ENCODE data around the gene HEG1.

The HEG1 gene

GRCh38 chr3:124951511-124952281 is 104.1 kb downstream of the HEG1 start:
- DNase-seq (ENCODE audit: low read depth in 1 of 2, low spot score in 1 of 2), result no peak
- Histone ChIP-seq H3K27ac (replicated peaks) (no peak overlapping the region), H3K4me3 (replicated peaks; ENCODE audit: insufficient read depth, low read length) (no peak overlapping the region), H3K27me3 (ENCODE audit: insufficient read depth, poor library complexity, severe bottlenecking) (no peaks in the 10 kb centered on the region)
- TF ChIP-seq POLR2AphosphoS5 (IDR thresholded peaks at IDR 0.05; ENCODE audit: low read depth) (no peak), REST (IDR thresholded peaks at IDR 0.05; ENCODE audit: insufficient replicate concordance, low read depth) (no peak), CTCF (IDR thresholded peaks at IDR 0.05; ENCODE audit: insufficient read depth, low read length) (no peak), GABPA (IDR thresholded peaks at IDR 0.05; ENCODE audit: low read depth) (no peak), SPI1 (IDR thresholded peaks at IDR 0.05; ENCODE audit: borderline replicate concordance, low read depth) (no peak)

DNA sequence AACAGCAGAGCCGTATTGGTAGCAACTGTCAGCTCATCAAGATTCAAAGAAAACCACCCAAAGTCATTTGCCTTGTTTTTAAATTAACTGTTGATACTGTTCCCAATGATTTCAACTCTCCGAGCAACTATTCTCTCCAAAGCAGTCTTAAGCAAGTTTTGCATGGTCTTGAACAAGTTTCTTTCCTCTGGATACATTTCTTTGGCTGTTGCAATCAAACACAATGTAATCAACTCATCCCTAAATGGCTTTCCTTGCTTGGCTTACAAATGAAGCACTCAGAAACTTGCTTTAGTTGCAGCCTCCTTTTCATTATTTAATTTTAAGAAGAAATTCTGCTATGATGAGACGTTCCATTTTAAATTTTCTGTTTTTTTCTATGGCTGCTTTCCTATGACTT is 105.8 kb downstream of the HEG1 start:
- no peak for TF ChIP-seq REST (IDR thresholded peaks at IDR 0.05; ENCODE audit: insufficient replicate concordance, low read depth)
- TF ChIP-seq CTCF (IDR thresholded peaks at IDR 0.05; ENCODE audit: insufficient read depth, low read length), result no peak
- H3K27ac ChIP-seq (replicated peaks), result no peak overlapping the region
- H3K4me3 ChIP-seq (replicated peaks; ENCODE audit: insufficient read depth, low read length), result no peak overlapping the region
- no peaks in the 10 kb centered on the region for H3K27me3 ChIP-seq (ENCODE audit: insufficient read depth, poor library complexity, severe bottlenecking)
- no peak for DNase-seq (ENCODE audit: low read depth in 1 of 2, low spot score in 1 of 2)

- TF ChIP-seq REST (IDR thresholded peaks at IDR 0.05; ENCODE audit: insufficient replicate concordance, low read depth), result no peak
- no peak for TF ChIP-seq CTCF (IDR thresholded peaks at IDR 0.05; ENCODE audit: insufficient read depth, low read length)
- TF ChIP-seq POLR2AphosphoS5 (IDR thresholded peaks at IDR 0.05; ENCODE audit: low read depth), result no peak
- no peak for TF ChIP-seq GABPA (IDR thresholded peaks at IDR 0.05; ENCODE audit: low read depth)
- no peak for TF ChIP-seq SPI1 (IDR thresholded peaks at IDR 0.05; ENCODE audit: borderline replicate concordance, low read depth)
- Histone ChIP-seq H3K27me3 (ENCODE audit: insufficient read depth, poor library complexity, severe bottlenecking) (peaks cover 3% of the 10 kb centered on the region), H3K27ac (replicated peaks) (no peak overlapping the region), H3K4me3 (replicated peaks; ENCODE audit: insufficient read depth, low read length) (no peak overlapping the region)
- DNase-seq (ENCODE audit: low read depth in 1 of 2, low spot score in 1 of 2), result no peak
Observed at GRCh38 chr3:124942613-124943012, 113.2 kb downstream of the HEG1 start.

Data from HL-60 (cell line).